ENCODE results near the gene UGT1A5.

- TF ChIP-seq TAF1 (IDR thresholded peaks at IDR 0.05; ENCODE audit: low read depth) (no peak), YY1 (IDR thresholded peaks at IDR 0.05; ENCODE audit: low read depth) (no peak), EP300 (IDR thresholded peaks at IDR 0.05; ENCODE audit: borderline replicate concordance) (no peak), USF1 (IDR thresholded peaks at IDR 0.05) (no peak), NFIC (IDR thresholded peaks at IDR 0.05) (no peak)
Observed at GRCh38 chr2:233700028-233700635, 12.6 kb upstream of the UGT1A5 start.

Data from Ishikawa (cell line).